Measurements from ENCODE around the gene MPEG1.

- TF ChIP-seq CTCF (IDR thresholded peaks at IDR 0.05), result no peak
- TF ChIP-seq POLR2A (IDR thresholded peaks at IDR 0.05), result no peak
These were observed 37.6 kb downstream of the MPEG1 start for GRCh38 chr11:59175091-59175501.
